SK-N-SH treated with all-trans-retinoic acid at 6 μM for 48 hours (cell line): ENCODE data around the gene ABHD10.

Experiments used
- ATAC-seq: fragments of 200-7000 bp; cut with Tn5 transposase; 3 replicates; pipeline ENCODE4 v1.9.1; 2020; ENCODE audit warnings: mild to moderate bottlenecking, moderate library complexity
- ARNTL ChIP-seq: fragments of 450-650 bp; formaldehyde crosslinking; IDR thresholded peaks from 2 replicates; pipeline ENCODE4 v1.5.0; 2020; ENCODE audit warnings: low read depth, mild to moderate bottlenecking, moderate library complexity, borderline replicate concordance
- BACH2 ChIP-seq: fragments of 250-450 bp; sonication (Bioruptor Pico); IDR thresholded peaks from 2 replicates; pipeline ENCODE4 v1.9.0; 2021; ENCODE audit warnings: mild to moderate bottlenecking, borderline replicate concordance
- CSDC2 ChIP-seq: fragments of 250-450 bp; sonication (Bioruptor Pico); IDR thresholded peaks from 2 replicates; pipeline ENCODE4 v1.5.0; 2020; ENCODE audit warnings: mild to moderate bottlenecking, moderate library complexity
- ESRRG ChIP-seq: fragments of 250-450 bp; sonication (Bioruptor Pico); IDR thresholded peaks from 2 replicates; pipeline ENCODE4 v1.6.1; 2021; ENCODE audit warnings: mild to moderate bottlenecking
- GLIS3 ChIP-seq: fragments of 250-450 bp; sonication (Bioruptor Pico); IDR thresholded peaks from 2 replicates; pipeline ENCODE4 v1.5.0; 2020; ENCODE audit warnings: mild to moderate bottlenecking, moderate library complexity
- ISL1 ChIP-seq: fragments of 250-450 bp; sonication (Bioruptor Pico); IDR thresholded peaks from 2 replicates; pipeline ENCODE4 v2.1.2; 2022; ENCODE audit warnings: mild to moderate bottlenecking, moderate library complexity
- OSR1 ChIP-seq: fragments of 250-450 bp; sonication (Bioruptor Pico); IDR thresholded peaks from 2 replicates; pipeline ENCODE4 v1.8.0; 2022; ENCODE audit warnings: moderate library complexity, mild to moderate bottlenecking, inconsistent platforms
- PPARA ChIP-seq: fragments of 250-450 bp; sonication (Bioruptor Pico); IDR thresholded peaks from 2 replicates; pipeline ENCODE4 v1.5.0; 2020; ENCODE audit warnings: mild to moderate bottlenecking, borderline replicate concordance
- RARB ChIP-seq: fragments of 250-450 bp; sonication (Bioruptor Pico); IDR thresholded peaks from 2 replicates; pipeline ENCODE4 v1.8.0; 2021; ENCODE audit warnings: mild to moderate bottlenecking, moderate library complexity
- TCF4 ChIP-seq: fragments of 250-450 bp; sonication (Bioruptor Pico); IDR thresholded peaks from 2 replicates; pipeline ENCODE4 v1.8.0; 2021; ENCODE audit warnings: mild to moderate bottlenecking, moderate library complexity, borderline replicate concordance
- ZC3H10 ChIP-seq: fragments of 250-450 bp; sonication (Bioruptor Pico); IDR thresholded peaks from 2 replicates; pipeline ENCODE4 v1.5.1; 2021; ENCODE audit warnings: mild to moderate bottlenecking, moderate library complexity
- ZFP3 ChIP-seq: fragments of 250-450 bp; sonication (Bioruptor Pico); IDR thresholded peaks from 2 replicates; pipeline ENCODE4 v1.5.0; 2020; ENCODE audit warnings: mild to moderate bottlenecking, moderate library complexity
- ZFP30 ChIP-seq: fragments of 450-650 bp; formaldehyde crosslinking; IDR thresholded peaks from 2 replicates; pipeline ENCODE4 v1.5.0; 2022; ENCODE audit warnings: mild to moderate bottlenecking, moderate library complexity
- ZNF565 ChIP-seq: fragments of 450-650 bp; formaldehyde crosslinking; conservative IDR thresholded peaks from 2 replicates; pipeline ENCODE4 v1.5.0; 2020; ENCODE audit warnings: low read depth, mild to moderate bottlenecking, moderate library complexity
- ZNF70 ChIP-seq: fragments of 450-650 bp; formaldehyde crosslinking; IDR thresholded peaks from 2 replicates; pipeline ENCODE4 v1.5.0; 2020; ENCODE audit warnings: mild to moderate bottlenecking, moderate library complexity
- ZNF8 ChIP-seq: fragments of 450-650 bp; formaldehyde crosslinking; IDR thresholded peaks from 2 replicates; pipeline ENCODE4 v1.5.0; 2020; ENCODE audit warnings: mild to moderate bottlenecking, moderate library complexity
- TF ChIP-seq, protein P1 (sequence below): fragments of 250-450 bp; sonication (Bioruptor Pico); IDR thresholded peaks from 2 replicates; pipeline ENCODE4 v1.5.1; 2020; ENCODE audit warnings: low read depth, mild to moderate bottlenecking, moderate library complexity
- TF ChIP-seq, protein P2 (sequence below): fragments of 250-450 bp; sonication (Bioruptor Pico); IDR thresholded peaks from 2 replicates; pipeline ENCODE4 v1.8.0; 2021; ENCODE audit warnings: low read depth, mild to moderate bottlenecking, moderate library complexity, borderline replicate concordance
- TF ChIP-seq, protein P3 (sequence below): fragments of 250-450 bp; sonication (Bioruptor Pico); IDR thresholded peaks from 2 replicates; pipeline ENCODE4 v1.8.0; 2020; ENCODE audit warnings: mild to moderate bottlenecking, moderate library complexity, borderline replicate concordance
- TF ChIP-seq, protein P4 (sequence below): fragments of 250-450 bp; sonication (Bioruptor Pico); IDR thresholded peaks from 2 replicates; pipeline ENCODE4 v1.5.1; 2021; ENCODE audit warnings: mild to moderate bottlenecking, moderate library complexity
- TF ChIP-seq, protein P5 (sequence below): fragments of 250-450 bp; sonication (Bioruptor Pico); IDR thresholded peaks from 2 replicates; pipeline ENCODE4 v1.5.0; 2020; ENCODE audit warnings: mild to moderate bottlenecking, moderate library complexity

ABHD10 gene

DNA sequence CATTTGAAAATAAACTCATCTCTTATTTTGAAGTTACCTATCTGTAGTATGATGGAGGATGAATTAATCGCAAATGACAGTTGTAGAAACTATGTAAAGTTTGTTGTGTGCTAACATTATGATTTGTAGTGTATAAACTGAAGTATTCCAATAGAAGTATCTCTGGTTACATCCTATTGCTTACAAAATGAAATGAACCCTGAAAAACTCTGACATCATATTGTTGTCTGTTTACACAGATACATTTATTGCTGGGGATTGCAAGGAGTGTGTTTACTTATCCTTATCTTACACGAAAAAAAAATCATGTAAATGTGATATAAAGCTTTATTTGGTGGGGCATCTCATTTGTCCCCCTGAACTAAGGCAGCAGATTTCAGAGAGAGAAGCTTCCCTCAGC, 2.6 kb upstream of the ABHD10 start:
- no peak for TF ChIP-seq TCF4
- no peak for TF ChIP-seq ZNF565 (CRISPR knock-in tag)
- TF ChIP-seq, protein P1, sequence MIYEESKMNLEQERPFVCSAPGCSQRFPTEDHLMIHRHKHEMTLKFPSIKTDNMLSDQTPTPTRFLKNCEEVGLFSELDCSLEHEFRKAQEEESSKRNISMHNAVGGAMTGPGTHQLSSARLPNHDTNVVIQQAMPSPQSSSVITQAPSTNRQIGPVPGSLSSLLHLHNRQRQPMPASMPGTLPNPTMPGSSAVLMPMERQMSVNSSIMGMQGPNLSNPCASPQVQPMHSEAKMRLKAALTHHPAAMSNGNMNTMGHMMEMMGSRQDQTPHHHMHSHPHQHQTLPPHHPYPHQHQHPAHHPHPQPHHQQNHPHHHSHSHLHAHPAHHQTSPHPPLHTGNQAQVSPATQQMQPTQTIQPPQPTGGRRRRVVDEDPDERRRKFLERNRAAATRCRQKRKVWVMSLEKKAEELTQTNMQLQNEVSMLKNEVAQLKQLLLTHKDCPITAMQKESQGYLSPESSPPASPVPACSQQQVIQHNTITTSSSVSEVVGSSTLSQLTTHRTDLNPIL (CRISPR knock-in tag): no peak
- TF ChIP-seq ZFP3 (CRISPR knock-in tag): no peak
- TF ChIP-seq CSDC2 (CRISPR knock-in tag): no peak
- no peak for TF ChIP-seq ISL1 (CRISPR knock-in tag)
- no peak for TF ChIP-seq ARNTL (CRISPR knock-in tag)
- no peak for ATAC-seq

DNA sequence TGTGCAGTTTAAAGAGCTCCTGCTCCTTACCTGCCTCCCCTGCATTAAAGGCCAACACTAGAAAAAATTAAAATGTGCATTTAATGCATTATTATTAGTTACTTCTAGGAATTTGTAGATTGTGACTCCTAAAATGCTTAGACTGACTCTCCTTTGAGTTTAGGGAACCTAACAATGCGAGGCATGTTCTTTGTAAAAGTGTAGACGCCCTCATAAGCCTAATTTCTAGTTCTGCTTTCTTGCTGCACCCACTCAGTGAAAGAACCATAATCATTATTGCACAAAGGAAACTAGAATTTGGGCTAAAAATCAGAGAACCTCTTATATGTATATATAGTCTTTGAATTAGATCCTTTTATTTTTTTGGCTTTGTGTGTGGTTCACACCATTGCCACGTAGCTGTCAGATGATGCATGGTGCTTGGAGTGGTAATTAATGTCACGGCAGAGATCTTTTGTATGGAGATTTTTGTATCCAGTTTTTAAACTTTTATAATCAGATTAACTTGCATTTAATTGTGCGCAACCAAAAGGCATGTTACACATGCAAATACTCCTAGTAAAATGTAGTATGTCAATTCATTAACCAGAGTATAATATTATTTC, 710 bp downstream of the ABHD10 start:
- no peak for TF ChIP-seq PPARA (CRISPR knock-in tag)
- TF ChIP-seq, protein P2, sequence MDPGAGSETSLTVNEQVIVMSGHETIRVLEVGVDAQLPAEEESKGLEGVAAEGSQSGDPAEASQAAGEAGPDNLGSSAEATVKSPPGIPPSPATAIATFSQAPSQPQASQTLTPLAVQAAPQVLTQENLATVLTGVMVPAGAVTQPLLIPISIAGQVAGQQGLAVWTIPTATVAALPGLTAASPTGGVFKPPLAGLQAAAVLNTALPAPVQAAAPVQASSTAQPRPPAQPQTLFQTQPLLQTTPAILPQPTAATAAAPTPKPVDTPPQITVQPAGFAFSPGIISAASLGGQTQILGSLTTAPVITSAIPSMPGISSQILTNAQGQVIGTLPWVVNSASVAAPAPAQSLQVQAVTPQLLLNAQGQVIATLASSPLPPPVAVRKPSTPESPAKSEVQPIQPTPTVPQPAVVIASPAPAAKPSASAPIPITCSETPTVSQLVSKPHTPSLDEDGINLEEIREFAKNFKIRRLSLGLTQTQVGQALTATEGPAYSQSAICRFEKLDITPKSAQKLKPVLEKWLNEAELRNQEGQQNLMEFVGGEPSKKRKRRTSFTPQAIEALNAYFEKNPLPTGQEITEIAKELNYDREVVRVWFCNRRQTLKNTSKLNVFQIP (CRISPR knock-in tag): no peak
- no peak for TF ChIP-seq ESRRG
- no peak for TF ChIP-seq ZNF70
- no peak for TF ChIP-seq ISL1 (CRISPR knock-in tag)
- no peak for TF ChIP-seq ZNF8 (CRISPR knock-in tag)
- TF ChIP-seq, protein P3, sequence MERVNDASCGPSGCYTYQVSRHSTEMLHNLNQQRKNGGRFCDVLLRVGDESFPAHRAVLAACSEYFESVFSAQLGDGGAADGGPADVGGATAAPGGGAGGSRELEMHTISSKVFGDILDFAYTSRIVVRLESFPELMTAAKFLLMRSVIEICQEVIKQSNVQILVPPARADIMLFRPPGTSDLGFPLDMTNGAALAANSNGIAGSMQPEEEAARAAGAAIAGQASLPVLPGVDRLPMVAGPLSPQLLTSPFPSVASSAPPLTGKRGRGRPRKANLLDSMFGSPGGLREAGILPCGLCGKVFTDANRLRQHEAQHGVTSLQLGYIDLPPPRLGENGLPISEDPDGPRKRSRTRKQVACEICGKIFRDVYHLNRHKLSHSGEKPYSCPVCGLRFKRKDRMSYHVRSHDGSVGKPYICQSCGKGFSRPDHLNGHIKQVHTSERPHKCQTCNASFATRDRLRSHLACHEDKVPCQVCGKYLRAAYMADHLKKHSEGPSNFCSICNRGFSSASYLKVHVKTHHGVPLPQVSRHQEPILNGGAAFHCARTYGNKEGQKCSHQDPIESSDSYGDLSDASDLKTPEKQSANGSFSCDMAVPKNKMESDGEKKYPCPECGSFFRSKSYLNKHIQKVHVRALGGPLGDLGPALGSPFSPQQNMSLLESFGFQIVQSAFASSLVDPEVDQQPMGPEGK: no peak
- no peak for TF ChIP-seq RARB (CRISPR knock-in tag)
- TF ChIP-seq GLIS3 (CRISPR knock-in tag): no peak
- TF ChIP-seq OSR1 (CRISPR knock-in tag): no peak
- TF ChIP-seq, protein P1 (CRISPR knock-in tag): no peak
- no peak for TF ChIP-seq ZC3H10 (CRISPR knock-in tag)
- no peak for TF ChIP-seq CSDC2 (CRISPR knock-in tag)
- TF ChIP-seq ZFP3 (CRISPR knock-in tag): no peak
- no peak for TF ChIP-seq ZFP30
- TF ChIP-seq, protein P4, sequence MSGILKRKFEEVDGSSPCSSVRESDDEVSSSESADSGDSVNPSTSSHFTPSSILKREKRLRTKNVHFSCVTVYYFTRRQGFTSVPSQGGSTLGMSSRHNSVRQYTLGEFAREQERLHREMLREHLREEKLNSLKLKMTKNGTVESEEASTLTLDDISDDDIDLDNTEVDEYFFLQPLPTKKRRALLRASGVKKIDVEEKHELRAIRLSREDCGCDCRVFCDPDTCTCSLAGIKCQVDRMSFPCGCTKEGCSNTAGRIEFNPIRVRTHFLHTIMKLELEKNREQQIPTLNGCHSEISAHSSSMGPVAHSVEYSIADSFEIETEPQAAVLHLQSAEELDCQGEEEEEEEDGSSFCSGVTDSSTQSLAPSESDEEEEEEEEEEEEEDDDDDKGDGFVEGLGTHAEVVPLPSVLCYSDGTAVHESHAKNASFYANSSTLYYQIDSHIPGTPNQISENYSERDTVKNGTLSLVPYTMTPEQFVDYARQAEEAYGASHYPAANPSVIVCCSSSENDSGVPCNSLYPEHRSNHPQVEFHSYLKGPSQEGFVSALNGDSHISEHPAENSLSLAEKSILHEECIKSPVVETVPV: no peak
- TF ChIP-seq BACH2 (CRISPR knock-in tag): no peak

DNA sequence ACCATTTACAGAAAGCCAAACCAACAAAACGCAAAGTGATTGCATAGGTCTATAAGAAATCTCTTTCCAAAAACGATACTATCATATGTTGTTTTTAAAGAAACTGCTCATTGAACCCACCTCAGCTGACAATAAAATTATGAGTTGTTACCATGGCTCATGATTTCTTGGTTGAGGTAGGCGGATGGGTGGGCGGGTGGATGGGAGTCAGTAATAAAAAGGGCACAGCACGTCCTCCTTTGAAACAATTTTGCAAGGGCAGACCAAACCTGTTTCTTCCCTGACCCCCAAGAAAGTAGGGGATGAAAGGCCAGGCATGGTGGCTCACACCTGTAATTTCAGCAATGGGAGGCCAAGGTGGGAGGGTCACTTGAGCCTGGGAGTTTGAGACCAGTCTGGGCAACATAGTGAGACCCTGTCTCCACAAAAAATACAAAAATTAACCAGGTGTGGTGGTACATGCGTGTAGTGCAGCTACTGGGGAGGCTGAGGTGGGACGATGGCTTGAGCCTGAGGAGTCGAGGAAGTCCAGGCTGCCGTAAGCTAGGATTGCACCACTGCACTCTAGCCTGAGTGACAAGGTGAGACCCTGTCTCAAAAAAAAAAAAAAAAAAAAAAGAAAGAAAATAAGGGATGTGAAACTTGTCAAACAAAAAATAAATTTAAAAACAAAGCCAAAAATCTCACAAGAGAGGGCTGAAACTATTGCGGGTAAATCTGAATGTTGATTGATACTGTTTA, 2.1 kb downstream of the ABHD10 start:
- ATAC-seq: no peak
- no peak for TF ChIP-seq GLIS3 (CRISPR knock-in tag)
- TF ChIP-seq, protein P3: no peak
- no peak for TF ChIP-seq CSDC2 (CRISPR knock-in tag)
- TF ChIP-seq ARNTL (CRISPR knock-in tag): no peak
- TF ChIP-seq, protein P4: no peak
- no peak for TF ChIP-seq ZNF8 (CRISPR knock-in tag)
- TF ChIP-seq, protein P5, sequence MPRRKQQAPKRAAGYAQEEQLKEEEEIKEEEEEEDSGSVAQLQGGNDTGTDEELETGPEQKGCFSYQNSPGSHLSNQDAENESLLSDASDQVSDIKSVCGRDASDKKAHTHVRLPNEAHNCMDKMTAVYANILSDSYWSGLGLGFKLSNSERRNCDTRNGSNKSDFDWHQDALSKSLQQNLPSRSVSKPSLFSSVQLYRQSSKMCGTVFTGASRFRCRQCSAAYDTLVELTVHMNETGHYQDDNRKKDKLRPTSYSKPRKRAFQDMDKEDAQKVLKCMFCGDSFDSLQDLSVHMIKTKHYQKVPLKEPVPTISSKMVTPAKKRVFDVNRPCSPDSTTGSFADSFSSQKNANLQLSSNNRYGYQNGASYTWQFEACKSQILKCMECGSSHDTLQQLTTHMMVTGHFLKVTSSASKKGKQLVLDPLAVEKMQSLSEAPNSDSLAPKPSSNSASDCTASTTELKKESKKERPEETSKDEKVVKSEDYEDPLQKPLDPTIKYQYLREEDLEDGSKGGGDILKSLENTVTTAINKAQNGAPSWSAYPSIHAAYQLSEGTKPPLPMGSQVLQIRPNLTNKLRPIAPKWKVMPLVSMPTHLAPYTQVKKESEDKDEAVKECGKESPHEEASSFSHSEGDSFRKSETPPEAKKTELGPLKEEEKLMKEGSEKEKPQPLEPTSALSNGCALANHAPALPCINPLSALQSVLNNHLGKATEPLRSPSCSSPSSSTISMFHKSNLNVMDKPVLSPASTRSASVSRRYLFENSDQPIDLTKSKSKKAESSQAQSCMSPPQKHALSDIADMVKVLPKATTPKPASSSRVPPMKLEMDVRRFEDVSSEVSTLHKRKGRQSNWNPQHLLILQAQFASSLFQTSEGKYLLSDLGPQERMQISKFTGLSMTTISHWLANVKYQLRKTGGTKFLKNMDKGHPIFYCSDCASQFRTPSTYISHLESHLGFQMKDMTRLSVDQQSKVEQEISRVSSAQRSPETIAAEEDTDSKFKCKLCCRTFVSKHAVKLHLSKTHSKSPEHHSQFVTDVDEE (CRISPR knock-in tag): no peak
- TF ChIP-seq ZNF565 (CRISPR knock-in tag): no peak
- no peak for TF ChIP-seq BACH2 (CRISPR knock-in tag)
- TF ChIP-seq ZFP30: no peak
- TF ChIP-seq TCF4: no peak
- no peak for TF ChIP-seq PPARA (CRISPR knock-in tag)

More for the DNA sequence above, 710 bp downstream of the ABHD10 start:
- ATAC-seq: peak; percentile 13
